Stomach smooth muscle (tissue), 2 donors: ENCODE measurements around the gene KANSL3.
"Not testable (repeated sequence)": the region's sequence is repeated elsewhere in the genome, so short reads cannot be mapped to it uniquely, and the experiment has no call there.

ENCODE experiments used
- H3K27ac ChIP-seq: one replicate; pipeline ENCODE4 v1.7.0; 2013; ENCODE audit warnings: mild to moderate bottlenecking, low read length, inconsistent platforms
- H3K27me3 ChIP-seq, 2 donors: one replicate each; pipeline ENCODE4 v1.7.0; 2013; ENCODE audit warnings: low read length in 2 of 2; ENCODE audit not compliant: insufficient read depth in 2 of 2, control insufficient read depth in 1 of 2
- H3K36me3 ChIP-seq, 2 donors: one replicate each; pipeline ENCODE4 v1.7.0; 2013; ENCODE audit warnings: low read length in 2 of 2; ENCODE audit not compliant: control insufficient read depth in 2 of 2, insufficient read depth in 2 of 2
- H3K4me1 ChIP-seq: one replicate; pipeline ENCODE4 v1.7.0; 2013; ENCODE audit warnings: low read length; ENCODE audit not compliant: control insufficient read depth, insufficient read depth
- H3K4me3 ChIP-seq, 2 donors: one replicate each; pipeline ENCODE4 v1.7.0; 2013; ENCODE audit warnings: low read length in 2 of 2
- H3K9ac ChIP-seq, 2 donors: one replicate each; pipeline ENCODE4 v1.7.0; 2013; ENCODE audit warnings: low read length in 2 of 2, mild to moderate bottlenecking in 1 of 2
- H3K9me3 ChIP-seq, 2 donors: one replicate each; pipeline ENCODE4 v1.7.0; 2013; ENCODE audit warnings: low read length in 2 of 2; ENCODE audit not compliant: control insufficient read depth in 2 of 2
- donor health status: healthy.
- donor health status: Pancreatic carcinoma.

KANSL3 gene

DNA sequence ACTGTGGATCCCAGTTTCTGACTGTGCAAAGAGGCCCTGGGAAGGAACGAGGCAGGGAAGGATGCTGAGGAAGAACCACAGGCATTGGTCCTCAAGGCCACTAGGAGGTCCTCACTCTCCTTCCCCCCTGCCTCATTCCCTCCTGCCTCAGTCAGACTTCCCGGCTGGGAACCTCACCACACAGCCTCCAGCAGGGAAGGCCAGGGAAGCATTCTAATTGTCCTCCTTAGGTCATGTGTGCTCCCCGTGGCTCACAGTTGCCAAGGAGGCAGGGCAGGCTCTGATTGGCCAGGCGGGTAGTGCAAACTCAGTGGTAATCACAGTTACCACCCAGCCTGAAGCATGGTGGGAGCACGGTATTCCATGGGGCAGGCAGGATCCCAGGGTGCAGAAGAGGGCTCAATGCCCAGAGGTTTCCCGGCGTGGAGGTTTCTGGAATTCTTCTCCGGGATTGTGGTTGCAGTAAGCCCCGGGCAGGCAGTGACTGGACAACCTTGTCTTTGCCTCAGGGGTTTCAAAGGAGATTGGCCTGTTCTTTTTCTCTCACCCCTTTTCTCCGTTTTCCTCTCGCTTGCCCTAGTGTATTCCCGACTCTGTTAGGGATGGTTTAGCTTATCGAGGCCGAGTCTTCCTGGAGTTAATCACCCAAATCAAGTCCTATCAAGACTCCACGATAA is 31.6 kb upstream of the KANSL3 start:
- Histone ChIP-seq H3K4me3 (no peak overlapping the region), H3K27me3 (no peaks in the 10 kb centered on the region), H3K27ac (no peak overlapping the region), H3K9me3 (no peaks in the 10 kb centered on the region), H3K4me1 (no peaks in the 10 kb centered on the region), H3K9ac (no peak overlapping the region), H3K36me3 (no peaks in the 10 kb centered on the region)

DNA sequence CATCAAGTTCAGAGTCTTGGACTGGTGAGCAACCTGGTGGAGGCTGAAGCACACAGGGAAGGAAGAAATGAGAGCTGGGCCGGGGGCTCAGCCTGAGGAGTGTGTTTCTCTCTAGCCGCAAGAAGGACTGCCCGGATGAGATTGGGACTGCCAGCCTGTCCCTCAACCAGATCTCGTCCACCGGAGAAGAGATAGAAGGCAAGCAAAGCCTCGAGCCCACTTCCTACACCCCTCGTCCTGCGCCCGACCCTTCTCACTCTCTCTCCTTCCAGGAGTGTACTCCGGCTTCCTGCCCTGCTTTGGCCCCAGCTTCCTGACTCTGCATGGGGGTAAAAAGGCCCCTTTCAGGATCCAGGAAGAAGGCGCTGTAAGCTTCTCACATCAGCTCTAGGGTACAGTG is 30.7 kb upstream of the KANSL3 start:
- Histone ChIP-seq H3K9ac (no peak overlapping the region), H3K9me3 (peaks cover 0 to 5% of the 10 kb centered on the region in 2 donors), H3K27ac (no peak overlapping the region), H3K4me3 (no peak overlapping the region), H3K36me3 (no peaks in the 10 kb centered on the region), H3K4me1 (no peaks in the 10 kb centered on the region), H3K27me3 (no peaks in the 10 kb centered on the region)

DNA sequence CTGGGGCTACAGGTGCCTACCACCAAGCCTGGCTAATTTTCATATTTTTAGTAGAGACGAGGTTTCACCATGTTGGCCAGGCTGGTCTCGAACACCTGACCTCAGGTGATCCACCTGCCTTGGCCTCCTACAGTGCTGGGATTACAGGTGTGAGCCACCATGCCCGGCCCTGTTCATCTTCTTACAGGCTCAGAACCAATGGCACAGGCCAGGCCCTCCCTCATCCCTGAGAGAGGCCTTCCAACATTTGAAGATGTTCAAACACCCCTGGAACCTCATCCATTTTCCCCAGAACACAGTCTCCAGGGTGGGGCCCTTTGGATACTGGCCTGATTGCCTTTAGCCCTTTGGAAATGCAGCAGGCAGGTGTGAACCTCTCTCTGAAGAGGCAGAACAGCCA is 27.6 kb upstream of the KANSL3 start:
- H3K27me3 ChIP-seq, H3K4me3 ChIP-seq, H3K36me3 ChIP-seq, H3K4me1 ChIP-seq, H3K27ac ChIP-seq, H3K9me3 ChIP-seq, H3K9ac ChIP-seq: not testable (repeated sequence)

DNA sequence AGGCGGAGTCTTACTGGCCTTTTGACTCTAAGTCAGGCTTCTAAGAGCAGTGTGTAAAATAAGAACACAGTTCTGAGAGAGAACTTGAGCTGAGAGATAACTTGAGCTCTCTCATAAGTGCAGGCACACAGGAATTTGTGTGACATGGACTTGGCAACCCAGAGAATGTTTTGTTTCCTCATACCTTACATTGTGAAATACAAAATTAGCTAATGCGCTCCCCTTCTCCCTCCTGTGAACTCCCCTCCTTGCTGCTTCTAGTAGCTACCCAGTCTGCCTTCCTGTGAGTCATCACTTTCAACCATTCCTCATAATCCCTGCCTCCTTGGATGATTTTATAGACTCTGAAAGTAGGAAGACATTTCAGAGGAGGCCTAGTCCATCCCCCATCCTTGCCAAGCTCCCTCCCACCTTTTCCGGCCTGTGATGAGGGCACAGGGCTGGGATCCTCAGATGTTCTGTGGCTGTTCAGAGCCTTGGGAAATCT is 27.0 kb upstream of the KANSL3 start:
- no peak overlapping the region for H3K9ac ChIP-seq
- peaks cover 0 to 4% of the 10 kb centered on the region in 2 donors for H3K27me3 ChIP-seq
- H3K9me3 ChIP-seq = peaks cover 0 to 5% of the 10 kb centered on the region in 2 donors
- no peak overlapping the region for H3K4me3 ChIP-seq
- H3K36me3 ChIP-seq = no peaks in the 10 kb centered on the region
- no peak overlapping the region for H3K27ac ChIP-seq
- H3K4me1 ChIP-seq = no peaks in the 10 kb centered on the region

DNA sequence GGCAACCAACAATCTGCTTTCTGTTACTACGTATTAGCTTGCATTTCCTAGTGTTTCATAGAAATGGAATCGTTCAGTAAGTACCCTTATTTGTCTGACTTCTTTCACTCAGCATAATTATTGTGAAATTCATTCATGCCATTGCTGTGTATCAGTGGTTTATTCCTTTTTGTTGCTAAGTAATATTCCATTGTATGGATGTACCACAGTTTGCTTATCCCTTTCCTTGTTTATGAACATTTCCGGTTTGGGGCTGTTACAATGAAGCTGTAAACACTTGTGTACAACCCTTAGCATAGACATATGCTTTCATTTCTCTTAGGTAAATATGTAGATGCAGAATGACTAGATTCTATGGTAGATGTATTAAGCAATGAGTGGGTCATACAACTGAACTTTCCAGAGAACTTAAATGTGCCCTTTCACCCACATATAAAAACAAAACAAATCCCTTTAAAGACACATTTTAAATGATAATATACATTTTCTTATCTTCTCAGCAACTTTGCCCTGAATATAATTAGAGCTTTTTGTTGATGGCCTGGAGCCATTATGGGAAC is 26.3 kb upstream of the KANSL3 start:
- Histone ChIP-seq H3K36me3 (no peaks in the 10 kb centered on the region), H3K4me1 (no peaks in the 10 kb centered on the region), H3K9me3 (peaks cover 0 to 5% of the 10 kb centered on the region in 2 donors), H3K27ac (no peak overlapping the region), H3K9ac (no peak overlapping the region), H3K4me3 (no peak overlapping the region), H3K27me3 (peaks cover 0 to 4% of the 10 kb centered on the region in 2 donors)

DNA sequence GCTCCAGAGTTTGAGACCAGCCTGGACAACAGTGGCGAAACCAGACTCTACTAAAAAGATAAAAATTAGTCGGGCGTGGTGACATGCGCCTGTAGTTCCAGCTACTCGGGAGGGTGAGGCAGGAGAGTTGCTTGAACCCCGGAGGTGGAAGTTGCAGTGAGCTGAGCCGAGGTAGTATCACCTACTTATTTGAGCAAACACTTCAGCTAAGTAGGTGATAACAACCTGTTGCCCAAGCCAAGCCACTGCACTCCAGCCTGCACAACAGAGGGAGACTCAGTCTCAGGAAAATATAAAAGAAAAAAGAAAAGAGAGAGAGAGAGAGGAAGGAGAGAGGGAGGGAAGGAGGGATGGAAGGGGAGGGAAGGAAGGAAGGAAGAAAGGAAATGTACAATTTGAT is 25.7 kb upstream of the KANSL3 start:
- Histone ChIP-seq H3K9ac (no peak overlapping the region), H3K9me3 (peaks cover 0 to 5% of the 10 kb centered on the region in 2 donors), H3K27ac (no peak overlapping the region), H3K4me3 (no peak overlapping the region), H3K27me3 (peaks cover 0 to 4% of the 10 kb centered on the region in 2 donors), H3K4me1 (no peaks in the 10 kb centered on the region), H3K36me3 (no peaks in the 10 kb centered on the region)

DNA sequence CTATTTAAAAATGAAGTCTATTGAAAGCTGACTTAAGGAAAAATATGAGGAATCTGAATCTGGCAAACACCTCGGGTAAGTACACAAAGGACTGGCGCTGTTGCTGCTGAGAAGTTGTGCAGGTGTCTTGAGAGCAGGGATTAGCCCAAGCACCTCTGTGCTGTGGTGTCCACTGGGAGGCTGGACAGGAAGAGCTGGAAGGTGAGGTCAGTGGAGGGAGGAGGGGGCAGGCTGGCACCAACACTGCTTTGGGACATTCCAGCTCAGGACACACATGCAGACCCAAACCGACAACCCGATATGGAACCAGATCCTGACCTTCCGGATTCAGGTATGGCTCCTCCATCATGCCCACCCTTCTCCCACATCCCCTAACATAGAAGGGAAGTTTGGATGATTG is 25.1 kb upstream of the KANSL3 start:
- Histone ChIP-seq H3K9ac (no peak overlapping the region), H3K27ac (no peak overlapping the region), H3K36me3 (no peaks in the 10 kb centered on the region), H3K4me3 (no peak overlapping the region), H3K9me3 (peaks cover 0 to 5% of the 10 kb centered on the region in 2 donors), H3K4me1 (no peaks in the 10 kb centered on the region), H3K27me3 (peaks cover 0 to 4% of the 10 kb centered on the region in 2 donors)

DNA sequence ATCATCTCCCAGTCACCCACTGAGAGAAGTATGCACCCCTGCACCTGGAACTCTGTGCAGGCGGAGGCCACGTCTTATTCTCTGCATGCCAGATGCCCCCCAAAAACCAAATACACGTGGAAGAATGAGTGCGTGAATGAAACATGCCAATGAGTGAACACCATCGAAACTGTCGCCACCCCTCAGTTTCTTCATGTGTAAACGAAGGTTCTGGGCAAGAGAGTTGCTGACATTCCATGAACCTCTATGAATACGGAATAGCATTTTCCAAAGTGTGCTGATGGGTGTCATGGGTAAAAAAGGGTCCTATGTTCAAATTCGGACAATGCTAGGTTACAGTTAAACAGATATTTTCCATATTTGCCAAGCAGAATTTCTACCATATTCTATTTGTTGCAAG is 24.2 kb upstream of the KANSL3 start:
- H3K36me3 ChIP-seq = no peaks in the 10 kb centered on the region
- no peak overlapping the region for H3K27ac ChIP-seq
- peaks cover 0 to 5% of the 10 kb centered on the region in 2 donors for H3K9me3 ChIP-seq
- H3K4me1 ChIP-seq = no peaks in the 10 kb centered on the region
- H3K9ac ChIP-seq = no peak overlapping the region
- peaks cover 0 to 4% of the 10 kb centered on the region in 2 donors for H3K27me3 ChIP-seq
- no peak overlapping the region for H3K4me3 ChIP-seq

DNA sequence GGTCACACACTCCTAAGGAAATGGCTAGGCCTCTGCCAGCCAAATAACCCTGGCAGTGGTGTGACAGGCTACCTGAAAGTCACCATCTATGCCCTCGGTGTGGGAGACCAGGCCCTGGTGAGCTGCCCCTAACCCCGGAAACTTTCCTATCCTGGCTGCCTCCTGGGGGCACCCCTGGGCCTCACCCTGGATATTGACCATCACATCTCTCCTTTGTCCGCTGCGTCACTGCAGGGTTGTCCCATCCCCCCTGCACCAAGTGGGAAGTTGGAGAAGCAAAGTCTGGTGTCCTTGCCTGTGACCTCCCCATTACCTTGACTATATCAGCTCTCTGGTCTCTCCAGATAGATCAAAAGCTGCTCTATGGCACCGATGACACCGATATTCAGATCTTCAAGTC is 23.2 kb upstream of the KANSL3 start:
- no peak overlapping the region for H3K27ac ChIP-seq
- H3K27me3 ChIP-seq = peaks cover 0 to 4% of the 10 kb centered on the region in 2 donors
- H3K4me1 ChIP-seq = no peaks in the 10 kb centered on the region
- no peak overlapping the region for H3K4me3 ChIP-seq
- H3K9me3 ChIP-seq = peaks cover 0 to 5% of the 10 kb centered on the region in 2 donors
- no peak overlapping the region for H3K9ac ChIP-seq
- H3K36me3 ChIP-seq = no peaks in the 10 kb centered on the region

DNA sequence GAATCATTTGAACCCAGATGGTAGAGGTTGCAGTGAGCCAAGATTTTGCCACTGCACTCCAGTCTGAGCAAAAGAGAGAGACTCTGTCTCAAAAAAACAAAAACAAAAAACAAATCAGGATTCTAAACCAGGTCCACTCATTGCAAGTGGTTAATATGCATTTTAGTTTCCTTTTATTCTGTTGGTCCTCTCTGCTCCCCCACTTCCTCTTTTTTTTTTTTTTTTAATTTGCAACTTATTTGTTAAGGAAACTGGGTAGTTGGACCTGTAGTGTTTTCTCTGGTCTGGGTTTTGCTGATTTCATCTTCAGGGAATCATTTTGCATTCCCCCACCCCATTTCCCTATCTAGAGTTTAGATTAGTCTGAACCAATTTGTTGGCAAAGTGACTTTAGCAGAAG is 18.4 kb upstream of the KANSL3 start:
- H3K4me1 ChIP-seq = no peaks in the 10 kb centered on the region
- no peak overlapping the region for H3K9ac ChIP-seq
- no peak overlapping the region for H3K4me3 ChIP-seq
- H3K9me3 ChIP-seq = no peaks in the 10 kb centered on the region
- peaks cover 0 to 4% of the 10 kb centered on the region in 2 donors for H3K27me3 ChIP-seq
- no peaks in the 10 kb centered on the region for H3K36me3 ChIP-seq
- no peak overlapping the region for H3K27ac ChIP-seq

DNA sequence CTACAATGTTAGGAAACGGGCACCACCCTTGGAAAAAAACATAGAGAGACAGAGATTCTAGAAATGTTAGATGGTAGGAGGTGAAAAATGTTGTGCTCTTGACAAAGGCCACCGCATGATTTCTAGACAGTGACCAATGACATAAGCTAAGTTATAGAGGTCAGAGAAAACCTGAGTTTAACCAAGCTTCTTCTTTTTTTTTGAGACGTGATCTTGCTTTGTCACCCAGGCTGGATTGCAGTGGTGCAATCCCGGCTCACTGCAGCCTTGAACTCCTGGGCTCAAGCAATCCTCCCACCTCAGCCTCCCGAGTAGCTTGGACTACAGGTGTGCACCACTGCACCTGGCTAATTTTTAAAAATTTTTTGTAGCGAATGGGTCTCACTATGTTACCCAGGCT is 17.4 kb upstream of the KANSL3 start:
- Histone ChIP-seq H3K4me3 (no peak overlapping the region), H3K4me1 (no peaks in the 10 kb centered on the region), H3K27me3 (no peaks in the 10 kb centered on the region), H3K36me3 (no peaks in the 10 kb centered on the region), H3K27ac (no peak overlapping the region), H3K9ac (no peak overlapping the region), H3K9me3 (no peaks in the 10 kb centered on the region)
